GM12878 (cell line): Measurements from ENCODE around the gene RPRD1B. TPM values are rescaled to one million over a fixed set of nuclear protein-coding genes. Genes with fewer than 3 reads are reported as not detected.

Experiments
- ATAC-seq: fragments of 200-7000 bp; cut with Tn5 transposase; 3 replicates; pipeline ENCODE4 v1.9.1; 2020; ENCODE audit warnings: mild to moderate bottlenecking, moderate library complexity
- BruUV-seq: library from RNA; stranded (reverse); fragments of 400-500 nt; replicated peaks from 2 replicates; lab custom pipeline; 2021; lab: Mats Ljungman, UMichigan
- CTCF ChIA-PET: fragments of 300-600 bp; sonication (Branson Sonifier 250); formaldehyde crosslinking; extraction: SDS; loops from one replicate; lab custom pipeline; 2021; ENCODE audit warnings: inconsistent platforms; lab: Yijun Ruan, JAX
- POLR2A ChIA-PET: fragments of 350-600 bp; formaldehyde crosslinking; extraction: SDS; loops from one replicate; lab custom pipeline; 2021; ENCODE audit warnings: inconsistent platforms; lab: Charles Lee
- RAD21 ChIA-PET: fragments of 300-600 bp; sonication (Branson Sonifier 250); formaldehyde crosslinking; loops from one replicate; lab custom pipeline; 2023; ENCODE audit warnings: antibody characterized with exemption; ENCODE audit not compliant: unreplicated experiment; lab: Charles Lee
- SMC1A ChIA-PET: fragments of 300-600 bp; sonication (Branson Sonifier 250); formaldehyde crosslinking; loops from one replicate; lab custom pipeline; 2023; ENCODE audit not compliant: unreplicated experiment, uncharacterized antibody; lab: Charles Lee
- DNase-seq: peaks from one replicate; pipeline ENCODE4 v3.0.0-alpha.2; 2011; ENCODE audit warnings: low read depth, low spot score
- FAIRE-seq: peaks from 3 replicates; lab custom pipeline; 2011; peaks lifted over from hg19 to GRCh38; lab: Jason Lieb, UNC
- H2AFZ ChIP-seq: 2 replicates; pipeline ENCODE4 v1.6.0; 2011; ENCODE audit warnings: low read depth, low read length, control low read depth; ENCODE audit not compliant: control insufficient read depth
- H3K27ac ChIP-seq: 2 replicates; pipeline ENCODE4 v1.5.1; 2011; ENCODE audit warnings: control low read depth; ENCODE audit not compliant: control insufficient read depth, insufficient read depth
- H3K27me3 ChIP-seq, 2 experiments: replicated peaks in 1 of 2; 2 replicates each; pipeline versions ENCODE4 v1.6.0 to v1.6.1; 2011; ENCODE audit warnings: low read length in 1 of 2; ENCODE audit not compliant: control insufficient read depth in 2 of 2, insufficient read depth in 2 of 2
- H3K36me3 ChIP-seq, 2 experiments: 2 replicates each; pipeline ENCODE4 v1.5.1; 2011; ENCODE audit warnings: low read length in 1 of 2; ENCODE audit not compliant: control insufficient read depth in 2 of 2, insufficient read depth in 2 of 2
- H3K4me1 ChIP-seq: 2 replicates; pipeline ENCODE4 v1.6.1; 2011; ENCODE audit warnings: mild to moderate bottlenecking, low read length, moderate library complexity, mixed read lengths; ENCODE audit not compliant: control insufficient read depth, insufficient read depth
- H3K4me2 ChIP-seq: 2 replicates; pipeline ENCODE4 v1.6.0; 2011; ENCODE audit warnings: control low read depth; ENCODE audit not compliant: control insufficient read depth, insufficient read depth
- H3K4me3 ChIP-seq: fragments of 200-600 bp; sonication (generic); 2 replicates; pipeline ENCODE4 v1.5.1; 2016
- H3K79me2 ChIP-seq: 2 replicates; pipeline ENCODE4 v1.6.0; 2011; ENCODE audit warnings: low read length; ENCODE audit not compliant: control insufficient read depth, insufficient read depth
- H3K9ac ChIP-seq: 2 replicates; pipeline ENCODE4 v1.8.0; 2011; ENCODE audit warnings: low read length, control low read depth, mixed read lengths; ENCODE audit not compliant: control insufficient read depth, insufficient read depth
- H3K9me3 ChIP-seq: replicated peaks from 3 replicates; pipeline ENCODE4 v1.5.1; 2011; ENCODE audit warnings: mild to moderate bottlenecking, low read length; ENCODE audit not compliant: control insufficient read depth, insufficient read depth
- H4K20me1 ChIP-seq: 2 replicates; pipeline ENCODE4 v1.6.0; 2011; ENCODE audit not compliant: control insufficient read depth, insufficient read depth
- ASH2L ChIP-seq: fragments of 300-600, 200-600 bp; sonication (generic); IDR thresholded peaks from 2 replicates; pipeline ENCODE4 v1.6.1; 2017; ENCODE audit warnings: low read depth, mild to moderate bottlenecking, borderline replicate concordance
- IKZF2 ChIP-seq, 2 experiments: fragments of 450-650 bp; IDR thresholded peaks; 2 replicates each; pipeline ENCODE4 v1.6.1; 2017; ENCODE audit warnings: mild to moderate bottlenecking in 2 of 2, moderate library complexity in 2 of 2
- KDM1A ChIP-seq: fragments of 200-600 bp; sonication (generic); IDR thresholded peaks from 2 replicates; pipeline ENCODE4 v1.6.1; 2016; ENCODE audit warnings: borderline replicate concordance
- MTA2 ChIP-seq: fragments of 450-650 bp; IDR thresholded peaks from 2 replicates; pipeline ENCODE4 v1.6.1; 2016; ENCODE audit warnings: low read depth, mild to moderate bottlenecking, moderate library complexity
- NBN ChIP-seq: fragments of 450-650 bp; IDR thresholded peaks from 2 replicates; pipeline ENCODE4 v1.6.1; 2016
- RFX5 ChIP-seq: IDR thresholded peaks from 2 replicates; pipeline ENCODE4 v1.6.1; 2011; ENCODE audit warnings: low read depth, low read length, improper control_type of control experiment
- ZNF207 ChIP-seq: fragments of 450-650 bp; IDR thresholded peaks from 2 replicates; pipeline ENCODE4 v1.6.1; 2014; ENCODE audit warnings: antibody characterized with exemption, mild to moderate bottlenecking, borderline replicate concordance
- ZNF217 ChIP-seq: fragments of 450-650 bp; IDR thresholded peaks from 2 replicates; pipeline ENCODE4 v1.6.1; 2017; ENCODE audit warnings: antibody characterized with exemption, mild to moderate bottlenecking
- WGBS: methylation state at CpG from one replicate; pipeline ENCODE4 v1.1.6; 2016; ENCODE audit warnings: low lambda C conversion rate; ENCODE audit not compliant: insufficient replicate concordance, insufficient coverage; ENCODE audit errors: missing lambda C conversion rate; 5-methylcytosine and 5-hydroxymethylcytosine counted together
- in situ Hi-C: fragments of 300-500 bp; cut with MboI; formaldehyde crosslinking; loops from 9 replicates; pipeline ENCODE4 v1.14.3; 2018; ENCODE audit warnings: mixed read lengths
- intact Hi-C: fragments of 100-400 bp; cut with micrococcal nuclease; formaldehyde crosslinking; loops from one replicate; pipeline ENCODE4 v1.14.2; 2022; ENCODE audit not compliant: unreplicated experiment
- polyA plus RNA-seq, 11 experiments: library from polyadenylated mRNA; depleted of rRNA in 4 of 11; unstranded in 6 of 11; stranded (reverse) in 5 of 11; fragments of >200 nt; fragmentation: Nextera tagmentation in 4 of 11; fragmentation: Illumina TruSeq in 1 of 11; extraction: Ambion mirVana in 4 of 11; extraction: Trizol in 1 of 11; gene quantifications; 1 replicate in 1 of 11; 2 replicates in 10 of 11; pipeline versions ENCODE4 v1.2.1 to v1.2.3, GENCODE V29; 2011 to 2016; ENCODE audit warnings: inconsistent platforms in 2 of 11, missing spikeins in 2 of 11, low read depth in 1 of 11
- total RNA-seq, 4 experiments: library from RNA; depleted of rRNA in 3 of 4; stranded (reverse); fragments of >200 nt in 3 of 4; fragmentation: Illumina TruSeq in 1 of 4; extraction: Trizol in 1 of 4; gene quantifications; 2 replicates each; pipeline versions ENCODE4 v1.2.1 to v1.2.3, GENCODE V29; 2013 to 2021
- TF ChIP-seq, protein P1 (sequence below): fragments of 450-650 bp; IDR thresholded peaks from 2 replicates; pipeline ENCODE4 v1.6.1; 2016; ENCODE audit warnings: mild to moderate bottlenecking
- TF ChIP-seq, protein P2 (sequence below): IDR thresholded peaks from 2 replicates; pipeline ENCODE4 v1.6.1; 2011; ENCODE audit warnings: mild to moderate bottlenecking, low read depth, low read length, moderate library complexity; ENCODE audit not compliant: insufficient replicate concordance
- TF ChIP-seq, protein P3 (sequence below): IDR thresholded peaks from 2 replicates; pipeline ENCODE4 v1.6.1; 2011; ENCODE audit warnings: low read depth, low read length, improper control_type of control experiment, borderline replicate concordance
- TF ChIP-seq, protein P4 (sequence below): fragments of 450-650 bp; IDR thresholded peaks from 2 replicates; pipeline ENCODE4 v1.6.1; 2017; ENCODE audit warnings: mild to moderate bottlenecking, moderate library complexity

The RPRD1B gene
- total and polyA plus RNA-seq, 10 of the 15 experiments (the other 5 are each of a cell fraction or from before 2014, with no cell fraction given): 5.2 to 40.2 (median 30.0) TPM

DNA sequence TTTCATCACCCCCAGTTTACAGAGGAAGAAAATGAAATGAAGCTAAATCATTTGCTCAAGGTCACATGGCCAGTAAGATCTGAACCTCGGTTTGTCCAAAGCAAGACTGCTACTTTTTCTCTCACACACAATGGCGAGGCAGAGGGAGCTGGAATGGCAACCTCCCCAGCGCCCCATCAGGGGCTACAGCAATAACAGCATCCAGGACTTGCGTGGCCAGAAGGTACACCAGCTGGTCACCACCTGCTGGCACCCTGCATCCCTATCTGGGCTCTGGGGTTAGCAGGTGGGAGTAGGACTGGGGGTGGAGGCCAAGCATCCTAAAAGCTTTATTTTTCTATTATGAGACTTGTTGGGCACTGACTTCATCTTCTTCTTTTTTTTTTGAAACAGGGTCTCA lies 41.6 kb upstream of the RPRD1B start:
- H3K9me3 ChIP-seq: no peaks in the 10 kb centered on the region
- H2AFZ ChIP-seq: no peak overlapping the region
- no peak overlapping the region for H3K9ac ChIP-seq
- BruUV-seq: no TSS peak
- in situ Hi-C loops (loop anchor here (5.0 to 10.0 kb wide), 3 partner anchors 85 to 727 kb away; partner anchors contain the start of gene GHRH), intact Hi-C loops (loop anchor here (2.0 to 10.0 kb wide), 4 partner anchors 190 to 427 kb away; no protein-coding TSS in a partner anchor)
- 0 out of 2 replicates have a peak overlapping the region, but pooled peaks have one; percentile 36 for H3K4me2 ChIP-seq
- DNase-seq: no peak
- H3K27ac ChIP-seq: peak overlapping the region; percentile 63; the same call in 1 of the 2 replicates
- no peak for FAIRE-seq
- POLR2A ChIA-PET: interaction anchor here (1.0 kb wide), 1 partner anchor 66 kb away, joined by 3 read pairs; no protein-coding TSS in a partner anchor
- no peaks in the 10 kb centered on the region for H3K27me3 ChIP-seq
- peaks cover 33% of the 10 kb centered on the region for H3K4me1 ChIP-seq
- H4K20me1 ChIP-seq: no peaks in the 10 kb centered on the region
- no peak overlapping the region for H3K4me3 ChIP-seq
- WGBS: 71% methylated on average over 4 of the region's 4 CpGs
- RAD21 ChIA-PET: interaction anchor here (1.3 to 1.8 kb wide), 8 partner anchors 66 to 796 kb away, joined by 3 to 10 read pairs (median 4); no protein-coding TSS in a partner anchor
- ATAC-seq: no peak
- no peaks in the 10 kb centered on the region for H3K79me2 ChIP-seq
- SMC1A ChIA-PET: interaction anchor here (0.9 to 2.6 kb wide), 16 partner anchors 14 to 796 kb away, joined by 3 to 15 read pairs (median 4); no protein-coding TSS in a partner anchor
- CTCF ChIA-PET: interaction anchor here (0.7 to 4.2 kb wide), 22 partner anchors 9 to 457 kb away, joined by 3 to 26 read pairs (median 4); partner anchors contain the start of genes RPRD1B, TTI1 and VSTM2L
- peaks cover 3 to 12% of the 10 kb centered on the region in 2 experiments; a peak in 3 of 4 replicates for H3K36me3 ChIP-seq
- TF ChIP-seq NBN (no peak), RFX5 (no peak), KDM1A (no peak), IKZF2 (IDR thresholded peaks at IDR 0.05) (no peak), ZNF207 (no peak), MTA2 (no peak), ZNF217 (no peak), ASH2L (no peak)
- TF ChIP-seq, protein P1, sequence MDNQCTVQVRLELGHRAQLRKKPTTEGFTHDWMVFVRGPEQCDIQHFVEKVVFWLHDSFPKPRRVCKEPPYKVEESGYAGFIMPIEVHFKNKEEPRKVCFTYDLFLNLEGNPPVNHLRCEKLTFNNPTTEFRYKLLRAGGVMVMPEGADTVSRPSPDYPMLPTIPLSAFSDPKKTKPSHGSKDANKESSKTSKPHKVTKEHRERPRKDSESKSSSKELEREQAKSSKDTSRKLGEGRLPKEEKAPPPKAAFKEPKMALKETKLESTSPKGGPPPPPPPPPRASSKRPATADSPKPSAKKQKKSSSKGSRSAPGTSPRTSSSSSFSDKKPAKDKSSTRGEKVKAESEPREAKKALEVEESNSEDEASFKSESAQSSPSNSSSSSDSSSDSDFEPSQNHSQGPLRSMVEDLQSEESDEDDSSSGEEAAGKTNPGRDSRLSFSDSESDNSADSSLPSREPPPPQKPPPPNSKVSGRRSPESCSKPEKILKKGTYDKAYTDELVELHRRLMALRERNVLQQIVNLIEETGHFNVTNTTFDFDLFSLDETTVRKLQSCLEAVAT: no peak
- TF ChIP-seq, protein P2, sequence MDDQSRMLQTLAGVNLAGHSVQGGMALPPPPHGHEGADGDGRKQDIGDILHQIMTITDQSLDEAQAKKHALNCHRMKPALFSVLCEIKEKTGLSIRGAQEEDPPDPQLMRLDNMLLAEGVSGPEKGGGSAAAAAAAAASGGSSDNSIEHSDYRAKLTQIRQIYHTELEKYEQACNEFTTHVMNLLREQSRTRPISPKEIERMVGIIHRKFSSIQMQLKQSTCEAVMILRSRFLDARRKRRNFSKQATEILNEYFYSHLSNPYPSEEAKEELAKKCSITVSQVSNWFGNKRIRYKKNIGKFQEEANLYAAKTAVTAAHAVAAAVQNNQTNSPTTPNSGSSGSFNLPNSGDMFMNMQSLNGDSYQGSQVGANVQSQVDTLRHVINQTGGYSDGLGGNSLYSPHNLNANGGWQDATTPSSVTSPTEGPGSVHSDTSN: no peak
- TF ChIP-seq, protein P3, sequence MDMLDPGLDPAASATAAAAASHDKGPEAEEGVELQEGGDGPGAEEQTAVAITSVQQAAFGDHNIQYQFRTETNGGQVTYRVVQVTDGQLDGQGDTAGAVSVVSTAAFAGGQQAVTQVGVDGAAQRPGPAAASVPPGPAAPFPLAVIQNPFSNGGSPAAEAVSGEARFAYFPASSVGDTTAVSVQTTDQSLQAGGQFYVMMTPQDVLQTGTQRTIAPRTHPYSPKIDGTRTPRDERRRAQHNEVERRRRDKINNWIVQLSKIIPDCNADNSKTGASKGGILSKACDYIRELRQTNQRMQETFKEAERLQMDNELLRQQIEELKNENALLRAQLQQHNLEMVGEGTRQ: no peak
- TF ChIP-seq, protein P4, sequence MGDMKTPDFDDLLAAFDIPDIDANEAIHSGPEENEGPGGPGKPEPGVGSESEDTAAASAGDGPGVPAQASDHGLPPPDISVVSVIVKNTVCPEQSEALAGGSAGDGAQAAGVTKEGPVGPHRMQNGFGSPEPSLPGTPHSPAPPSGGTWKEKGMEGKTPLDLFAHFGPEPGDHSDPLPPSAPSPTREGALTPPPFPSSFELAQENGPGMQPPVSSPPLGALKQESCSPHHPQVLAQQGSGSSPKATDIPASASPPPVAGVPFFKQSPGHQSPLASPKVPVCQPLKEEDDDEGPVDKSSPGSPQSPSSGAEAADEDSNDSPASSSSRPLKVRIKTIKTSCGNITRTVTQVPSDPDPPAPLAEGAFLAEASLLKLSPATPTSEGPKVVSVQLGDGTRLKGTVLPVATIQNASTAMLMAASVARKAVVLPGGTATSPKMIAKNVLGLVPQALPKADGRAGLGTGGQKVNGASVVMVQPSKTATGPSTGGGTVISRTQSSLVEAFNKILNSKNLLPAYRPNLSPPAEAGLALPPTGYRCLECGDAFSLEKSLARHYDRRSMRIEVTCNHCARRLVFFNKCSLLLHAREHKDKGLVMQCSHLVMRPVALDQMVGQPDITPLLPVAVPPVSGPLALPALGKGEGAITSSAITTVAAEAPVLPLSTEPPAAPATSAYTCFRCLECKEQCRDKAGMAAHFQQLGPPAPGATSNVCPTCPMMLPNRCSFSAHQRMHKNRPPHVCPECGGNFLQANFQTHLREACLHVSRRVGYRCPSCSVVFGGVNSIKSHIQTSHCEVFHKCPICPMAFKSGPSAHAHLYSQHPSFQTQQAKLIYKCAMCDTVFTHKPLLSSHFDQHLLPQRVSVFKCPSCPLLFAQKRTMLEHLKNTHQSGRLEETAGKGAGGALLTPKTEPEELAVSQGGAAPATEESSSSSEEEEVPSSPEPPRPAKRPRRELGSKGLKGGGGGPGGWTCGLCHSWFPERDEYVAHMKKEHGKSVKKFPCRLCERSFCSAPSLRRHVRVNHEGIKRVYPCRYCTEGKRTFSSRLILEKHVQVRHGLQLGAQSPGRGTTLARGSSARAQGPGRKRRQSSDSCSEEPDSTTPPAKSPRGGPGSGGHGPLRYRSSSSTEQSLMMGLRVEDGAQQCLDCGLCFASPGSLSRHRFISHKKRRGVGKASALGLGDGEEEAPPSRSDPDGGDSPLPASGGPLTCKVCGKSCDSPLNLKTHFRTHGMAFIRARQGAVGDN: no peak
